Adrenal gland (tissue), 5 donors: ENCODE results near the gene ACVR1B.

Experiments
- CTCF ChIP-seq, 6 experiments: fragments of 450-650 bp in 4 of 6; fragments of 200-600 bp in 2 of 6; sonication (generic) in 1 of 6; IDR thresholded peaks; 1 replicate in 5 of 6; 2 replicates in 1 of 6; pipeline versions ENCODE4 v1.5.1 to v1.8.0; 2016 to 2021; ENCODE audit warnings: antibody characterized with exemption in 6 of 6, mild to moderate bottlenecking in 2 of 6, moderate library complexity in 1 of 6
- POLR2A ChIP-seq, 2 donors: fragments of 450-650 bp; IDR thresholded peaks; one replicate each; pipeline ENCODE4 v1.6.1; 2017; ENCODE audit warnings: antibody characterized with exemption in 2 of 2, mild to moderate bottlenecking in 2 of 2, moderate library complexity in 1 of 2
- donor health status: DM: no; HTN: no; CAD: no.

DNA sequence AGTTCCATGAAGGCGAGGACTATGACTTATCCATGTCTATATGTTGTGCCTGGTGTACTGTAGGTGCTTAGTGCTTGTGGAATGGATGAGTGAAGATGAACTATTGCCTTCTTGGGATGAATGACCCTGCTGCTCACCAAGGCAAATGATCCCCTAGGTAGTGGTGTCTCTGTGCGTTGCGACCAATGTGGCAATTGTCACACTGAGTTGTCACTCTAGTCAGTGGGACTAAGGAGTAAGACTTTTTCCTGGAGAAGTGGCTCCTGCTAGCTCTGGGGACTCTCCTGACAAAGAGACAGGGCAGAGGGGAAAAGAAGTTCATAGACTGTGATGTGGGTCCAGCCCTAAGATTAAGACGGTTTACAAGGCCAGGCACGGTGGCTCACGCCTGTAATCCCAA, 3.4 kb upstream of the ACVR1B start:
- TF ChIP-seq CTCF (IDR thresholded peaks at IDR 0.05) (no peak), POLR2A (IDR thresholded peaks at IDR 0.05) (no peak)
